Mesendoderm (in vitro differentiated cells): ENCODE measurements around the gene SLC2A13.

ENCODE experiments used
- DNase-seq: peaks from one replicate; pipeline ENCODE4 v3.0.0; 2013
- H2AK5ac ChIP-seq: 2 replicates; pipeline ENCODE4 v1.6.1; 2013; ENCODE audit warnings: low read length, inconsistent platforms
- H2BK120ac ChIP-seq: 2 replicates; pipeline ENCODE4 v1.6.1; 2013; ENCODE audit warnings: low read depth, mild to moderate bottlenecking, low read length, moderate library complexity, mixed read lengths
- H2BK15ac ChIP-seq: replicated peaks from 2 replicates; pipeline ENCODE4 v1.6.1; 2013; ENCODE audit warnings: low read depth, mild to moderate bottlenecking, moderate library complexity
- H2BK5ac ChIP-seq: 2 replicates; pipeline ENCODE4 v1.6.1; 2013; ENCODE audit warnings: low read length, inconsistent platforms
- H3K18ac ChIP-seq: 2 replicates; pipeline ENCODE4 v1.6.1; 2013; ENCODE audit warnings: mild to moderate bottlenecking, low read length, mixed read lengths
- H3K23ac ChIP-seq: one replicate; pipeline ENCODE4 v1.6.1; 2013; ENCODE audit warnings: low read length
- H3K27ac ChIP-seq: 2 replicates; pipeline ENCODE4 v1.5.1; 2013; ENCODE audit warnings: low read depth, mild to moderate bottlenecking, inconsistent platforms, low read length, moderate library complexity
- H3K27me3 ChIP-seq: 2 replicates; pipeline ENCODE4 v1.6.1; 2013; ENCODE audit warnings: low read length, control low read depth, mild to moderate bottlenecking, inconsistent platforms; ENCODE audit not compliant: insufficient read depth, poor library complexity
- H3K36me3 ChIP-seq: 2 replicates; pipeline ENCODE4 v1.6.1; 2013; ENCODE audit warnings: low read length, inconsistent platforms; ENCODE audit not compliant: control insufficient read depth, insufficient read depth
- H3K4ac ChIP-seq: one replicate; pipeline ENCODE4 v1.6.1; 2013; ENCODE audit warnings: low read depth, mild to moderate bottlenecking, low read length, moderate library complexity
- H3K4me1 ChIP-seq: 2 replicates; pipeline ENCODE4 v1.6.1; 2013; ENCODE audit warnings: low read depth, low read length, inconsistent platforms; ENCODE audit not compliant: control insufficient read depth
- H3K4me2 ChIP-seq: 2 replicates; pipeline ENCODE4 v1.6.1; 2013; ENCODE audit warnings: low read length
- H3K4me3 ChIP-seq: 2 replicates; pipeline ENCODE4 v1.5.1; 2013; ENCODE audit warnings: mild to moderate bottlenecking, low read length
- H3K56ac ChIP-seq: one replicate; pipeline ENCODE4 v1.6.1; 2013; ENCODE audit warnings: low read length
- H3K79me1 ChIP-seq: 2 replicates; pipeline ENCODE4 v1.6.1; 2013; ENCODE audit warnings: low read length, inconsistent platforms
- H3K79me2 ChIP-seq: 2 replicates; pipeline ENCODE4 v1.6.1; 2013; ENCODE audit warnings: mild to moderate bottlenecking, low read length; ENCODE audit not compliant: control insufficient read depth, insufficient read depth
- H3K9ac ChIP-seq: 2 replicates; pipeline ENCODE4 v1.6.1; 2013; ENCODE audit warnings: low read length, inconsistent platforms
- H4K5ac ChIP-seq: one replicate; pipeline ENCODE4 v1.6.1; 2013; ENCODE audit warnings: low read length
- H4K8ac ChIP-seq: one replicate; pipeline ENCODE4 v1.6.1; 2013; ENCODE audit warnings: low read depth, mild to moderate bottlenecking, control low read depth, low read length, moderate library complexity
- WGBS: extraction: QIAGEN DNeasy Blood & Tissue Kit; methylation state at CpG from one replicate; pipeline ENCODE4 v1.1.7; 2013; ENCODE audit warnings: low lambda C conversion rate, missing lambda C conversion rate; ENCODE audit not compliant: insufficient coverage; ENCODE audit errors: extremely low coverage; 5-methylcytosine and 5-hydroxymethylcytosine counted together

The SLC2A13 gene

GRCh38 chr12:39971348-39971747 is 134.5 kb downstream of the SLC2A13 start:
- Histone ChIP-seq H3K56ac (no peak overlapping the region), H3K4me1 (no peaks in the 10 kb centered on the region), H3K9ac (no peak overlapping the region), H3K79me1 (no peaks in the 10 kb centered on the region), H3K36me3 (no peaks in the 10 kb centered on the region), H4K5ac (no peak overlapping the region), H2AK5ac (no peak overlapping the region), H3K4ac (no peak overlapping the region), H3K27me3 (no peaks in the 10 kb centered on the region), H3K79me2 (no peaks in the 10 kb centered on the region), H4K8ac (no peak overlapping the region), H3K4me2 (no peak overlapping the region), H3K18ac (no peak overlapping the region), H2BK120ac (no peak overlapping the region), H2BK15ac (no peak overlapping the region), H3K4me3 (no peak overlapping the region), H2BK5ac (no peak overlapping the region), H3K27ac (no peak overlapping the region), H3K23ac (no peak overlapping the region)
- no peak for DNase-seq
- no CpG with 5 or more reads among the region's 1 CpG for WGBS

- no peak for DNase-seq
- Histone ChIP-seq H2BK5ac (no peak overlapping the region), H3K4me2 (no peak overlapping the region), H4K8ac (no peak overlapping the region), H3K79me2 (no peaks in the 10 kb centered on the region), H3K27ac (no peak overlapping the region), H3K9ac (no peak overlapping the region), H3K18ac (no peak overlapping the region), H3K4me1 (no peaks in the 10 kb centered on the region), H3K56ac (no peak overlapping the region), H3K4me3 (no peak overlapping the region), H3K27me3 (no peaks in the 10 kb centered on the region), H3K4ac (no peak overlapping the region), H3K79me1 (no peaks in the 10 kb centered on the region), H4K5ac (no peak overlapping the region), H3K36me3 (no peaks in the 10 kb centered on the region), H3K23ac (no peak overlapping the region), H2BK120ac (no peak overlapping the region), H2AK5ac (no peak overlapping the region), H2BK15ac (no peak overlapping the region)
- no CpG with 5 or more reads among the region's 2 CpGs for WGBS
Observed at GRCh38 chr12:39966721-39967120, 139.2 kb downstream of the SLC2A13 start.

DNA sequence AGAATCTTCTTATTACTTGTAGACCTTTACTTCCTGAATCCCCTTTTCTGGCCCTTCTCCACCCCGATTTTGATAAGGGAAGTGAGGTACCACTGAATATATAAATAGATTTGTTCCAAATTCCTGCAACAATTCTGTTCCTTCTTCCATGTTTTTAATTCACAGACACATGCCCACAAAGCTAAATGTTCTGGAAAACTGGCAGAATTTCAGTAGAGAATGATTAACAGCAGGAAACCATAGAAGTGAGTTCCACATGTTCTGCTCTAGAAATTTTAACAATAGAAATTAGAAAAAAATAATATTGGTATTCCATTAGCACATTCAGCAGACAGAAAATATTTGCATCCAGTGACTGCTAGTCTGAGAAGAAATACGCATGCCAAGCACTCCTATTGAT is 139.6 kb downstream of the SLC2A13 start:
- H2BK15ac ChIP-seq, result no peak overlapping the region
- H3K79me2 ChIP-seq, result no peaks in the 10 kb centered on the region
- no peak overlapping the region for H3K27ac ChIP-seq
- DNase-seq, result no peak
- H3K23ac ChIP-seq, result no peak overlapping the region
- H3K4me2 ChIP-seq, result no peak overlapping the region
- no peak overlapping the region for H2BK120ac ChIP-seq
- H3K36me3 ChIP-seq, result no peaks in the 10 kb centered on the region
- H3K18ac ChIP-seq, result no peak overlapping the region
- H4K8ac ChIP-seq, result no peak overlapping the region
- no peak overlapping the region for H2BK5ac ChIP-seq
- no peaks in the 10 kb centered on the region for H3K79me1 ChIP-seq
- H2AK5ac ChIP-seq, result no peak overlapping the region
- H3K27me3 ChIP-seq, result no peaks in the 10 kb centered on the region
- WGBS, result no CpG with 5 or more reads among the region's 2 CpGs
- no peak overlapping the region for H3K4ac ChIP-seq
- H3K56ac ChIP-seq, result no peak overlapping the region
- H3K4me3 ChIP-seq, result no peak overlapping the region
- no peaks in the 10 kb centered on the region for H3K4me1 ChIP-seq
- no peak overlapping the region for H3K9ac ChIP-seq
- no peak overlapping the region for H4K5ac ChIP-seq

GRCh38 chr12:39959467-39959866 is 146.4 kb downstream of the SLC2A13 start:
- Histone ChIP-seq H2BK120ac (no peak overlapping the region), H3K4me2 (no peak overlapping the region), H3K23ac (no peak overlapping the region), H3K79me1 (no peaks in the 10 kb centered on the region), H2BK5ac (no peak overlapping the region), H4K5ac (no peak overlapping the region), H3K4ac (no peak overlapping the region), H3K79me2 (no peaks in the 10 kb centered on the region), H2BK15ac (no peak overlapping the region), H3K27ac (no peak overlapping the region), H3K18ac (no peak overlapping the region), H2AK5ac (no peak overlapping the region), H3K4me3 (no peak overlapping the region), H3K36me3 (no peaks in the 10 kb centered on the region), H3K56ac (no peak overlapping the region), H4K8ac (no peak overlapping the region), H3K9ac (no peak overlapping the region), H3K4me1 (no peaks in the 10 kb centered on the region), H3K27me3 (no peaks in the 10 kb centered on the region)
- no CpG with 5 or more reads among the region's 2 CpGs for WGBS
- DNase-seq, result no peak

DNA sequence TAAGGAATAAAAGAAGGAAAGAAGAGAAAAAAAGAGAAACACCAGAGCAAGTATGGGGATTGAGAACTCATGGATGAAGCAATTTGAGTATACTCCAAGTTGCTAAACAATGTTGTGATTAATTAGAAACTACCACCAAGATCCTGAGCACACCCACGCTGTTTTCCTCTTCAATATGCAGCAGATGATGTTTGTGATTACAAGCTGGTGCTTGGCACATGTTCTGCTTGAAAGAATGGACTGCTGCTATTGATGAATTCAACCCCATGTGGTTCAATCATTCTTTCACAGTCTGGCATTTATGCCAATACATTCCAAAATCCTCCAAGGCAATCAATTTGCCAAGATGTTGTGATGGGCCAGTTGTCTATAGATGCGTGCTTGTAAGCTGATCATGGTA is 146.8 kb downstream of the SLC2A13 start:
- no peaks in the 10 kb centered on the region for H3K27me3 ChIP-seq
- no peaks in the 10 kb centered on the region for H3K79me1 ChIP-seq
- no peak overlapping the region for H3K56ac ChIP-seq
- no CpG with 5 or more reads among the region's 2 CpGs for WGBS
- H3K9ac ChIP-seq, result no peak overlapping the region
- no peak overlapping the region for H3K18ac ChIP-seq
- H3K4me1 ChIP-seq, result no peaks in the 10 kb centered on the region
- H4K5ac ChIP-seq, result no peak overlapping the region
- H4K8ac ChIP-seq, result no peak overlapping the region
- no peak overlapping the region for H3K23ac ChIP-seq
- no peak overlapping the region for H2AK5ac ChIP-seq
- no peak overlapping the region for H2BK15ac ChIP-seq
- H3K79me2 ChIP-seq, result no peaks in the 10 kb centered on the region
- no peak overlapping the region for H3K4me2 ChIP-seq
- DNase-seq, result no peak
- no peak overlapping the region for H2BK120ac ChIP-seq
- H3K27ac ChIP-seq, result no peak overlapping the region
- no peak overlapping the region for H2BK5ac ChIP-seq
- no peak overlapping the region for H3K4ac ChIP-seq
- no peak overlapping the region for H3K4me3 ChIP-seq
- H3K36me3 ChIP-seq, result no peaks in the 10 kb centered on the region

- peak; percentile 46 for DNase-seq
- H4K5ac ChIP-seq, result no peak overlapping the region
Observed at GRCh38 chr12:39958377-39958776, 147.5 kb downstream of the SLC2A13 start.

More at GRCh38 chr12:39958377-39958776, 147.5 kb downstream of the SLC2A13 start:
- no peak overlapping the region for H3K56ac ChIP-seq
- H2BK120ac ChIP-seq, result no peak overlapping the region
- no peaks in the 10 kb centered on the region for H3K27me3 ChIP-seq
- no CpG with 5 or more reads among the region's 3 CpGs for WGBS
- no peak overlapping the region for H3K4ac ChIP-seq
- no peaks in the 10 kb centered on the region for H3K79me1 ChIP-seq
- no peak overlapping the region for H3K9ac ChIP-seq
- no peak overlapping the region for H3K27ac ChIP-seq
- no peaks in the 10 kb centered on the region for H3K36me3 ChIP-seq
- no peak overlapping the region for H3K23ac ChIP-seq
- H2BK15ac ChIP-seq, result no peak overlapping the region
- H3K79me2 ChIP-seq, result no peaks in the 10 kb centered on the region
- H2AK5ac ChIP-seq, result no peak overlapping the region
- no peak overlapping the region for H2BK5ac ChIP-seq
- H3K4me1 ChIP-seq, result no peaks in the 10 kb centered on the region
- no peak overlapping the region for H4K8ac ChIP-seq
- H3K4me3 ChIP-seq, result no peak overlapping the region
- H3K18ac ChIP-seq, result no peak overlapping the region
- no peak overlapping the region for H3K4me2 ChIP-seq
